Thymus (tissue), 11 donors: ENCODE results near the gene TTC16. TPM values are rescaled to one million over a fixed set of nuclear protein-coding genes. Genes with fewer than 3 reads are reported as not detected.

Experiments used
- DNase-seq, 9 donors: peaks; one replicate each; pipeline ENCODE4 v3.0.0-alpha.2; 2013; ENCODE audit warnings: low spot score in 9 of 9, low read depth in 6 of 9, missing footprints in 1 of 9
- H3K27ac ChIP-seq, 2 donors: one replicate each; pipeline ENCODE4 v1.5.1; 2013; ENCODE audit warnings: control low read depth in 1 of 2, low read depth in 1 of 2, low read length in 1 of 2, mild to moderate bottlenecking in 1 of 2, moderate library complexity in 1 of 2
- H3K27me3 ChIP-seq, 2 donors: one replicate each; pipeline ENCODE4 v1.5.1; 2013; ENCODE audit warnings: low read length in 1 of 2; ENCODE audit not compliant: control insufficient read depth in 2 of 2, insufficient read depth in 1 of 2
- H3K36me3 ChIP-seq, 2 donors: one replicate each; pipeline ENCODE4 v1.5.1; 2013; ENCODE audit warnings: low read length in 1 of 2, mild to moderate bottlenecking in 1 of 2, moderate library complexity in 1 of 2; ENCODE audit not compliant: control insufficient read depth in 2 of 2, insufficient read depth in 2 of 2
- H3K4me1 ChIP-seq, 2 donors: one replicate each; pipeline ENCODE4 v1.5.1; 2013; ENCODE audit warnings: low read length in 2 of 2; ENCODE audit not compliant: control insufficient read depth in 2 of 2, insufficient read depth in 2 of 2
- H3K4me3 ChIP-seq, 2 donors: one replicate each; pipeline ENCODE4 v1.5.1; 2013; ENCODE audit warnings: low read length in 2 of 2, control low read depth in 1 of 2, mild to moderate bottlenecking in 1 of 2
- H3K9me3 ChIP-seq, 2 donors: one replicate each; pipeline ENCODE4 v1.5.1; 2013; ENCODE audit warnings: low read length in 1 of 2, mild to moderate bottlenecking in 1 of 2; ENCODE audit not compliant: control insufficient read depth in 2 of 2, insufficient read depth in 1 of 2
- WGBS: extraction: QIAGEN DNeasy Blood & Tissue Kit; methylation state at CpG from one replicate; pipeline ENCODE4 v1.1.7; 2013; 5-methylcytosine and 5-hydroxymethylcytosine counted together
- polyA plus RNA-seq: library from polyadenylated mRNA; stranded (reverse); fragments of 200-250 nt; gene quantifications from one replicate; pipeline ENCODE4 v1.2.3, GENCODE V29; 2013
- total RNA-seq: library from RNA; stranded (reverse); fragments of 120-200 nt; gene quantifications from one replicate; pipeline ENCODE4 v1.2.4, GENCODE V29; 2013
- donor health status: healthy.

Gene TTC16
- total and polyA plus RNA-seq, 2 donors: 0.09 to 0.18 TPM

DNA sequence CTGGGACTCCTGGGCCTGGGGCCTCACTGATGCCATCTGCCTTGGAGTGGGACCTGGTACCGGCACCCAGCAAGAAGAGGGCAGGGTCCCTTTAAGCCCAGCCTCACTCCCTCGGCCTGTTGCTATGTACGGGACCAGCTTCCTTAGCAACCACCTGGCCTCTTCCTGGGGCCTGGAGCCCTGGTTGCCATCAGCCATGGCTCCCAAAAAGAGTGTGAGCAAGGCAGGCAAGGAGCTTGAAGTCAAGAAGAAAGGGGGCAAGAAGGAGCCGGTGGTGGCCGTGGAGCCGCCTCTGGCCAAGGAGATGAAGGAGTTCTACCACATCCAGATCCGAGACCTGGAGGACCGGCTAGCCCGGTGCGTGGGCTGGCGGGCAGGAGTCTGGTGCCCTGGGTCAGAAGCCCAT, 9.0 kb upstream of the TTC16 start, which contains the start of gene CFAP157:
Gene CFAP157, plus strand, starts transcription at position 153 of the 406 bp plus-strand sequence. Its CDS starts 44 bp downstream, at position 197.
- no peaks in the 10 kb centered on the region for H3K27me3 ChIP-seq
- no peak within 1 kb of the TSS for H3K4me3 ChIP-seq
- peaks cover 0 to 4% of the 10 kb centered on the region in 2 donors for H3K9me3 ChIP-seq
- peaks cover 13 to 38% of the 10 kb centered on the region in 2 donors for H3K4me1 ChIP-seq
- no peaks in the 10 kb centered on the region for H3K36me3 ChIP-seq
- DNase-seq: no peak
- no peak within 1 kb of the TSS for H3K27ac ChIP-seq
- 78% methylated on average over 11 of the region's 11 CpGs for WGBS

DNA sequence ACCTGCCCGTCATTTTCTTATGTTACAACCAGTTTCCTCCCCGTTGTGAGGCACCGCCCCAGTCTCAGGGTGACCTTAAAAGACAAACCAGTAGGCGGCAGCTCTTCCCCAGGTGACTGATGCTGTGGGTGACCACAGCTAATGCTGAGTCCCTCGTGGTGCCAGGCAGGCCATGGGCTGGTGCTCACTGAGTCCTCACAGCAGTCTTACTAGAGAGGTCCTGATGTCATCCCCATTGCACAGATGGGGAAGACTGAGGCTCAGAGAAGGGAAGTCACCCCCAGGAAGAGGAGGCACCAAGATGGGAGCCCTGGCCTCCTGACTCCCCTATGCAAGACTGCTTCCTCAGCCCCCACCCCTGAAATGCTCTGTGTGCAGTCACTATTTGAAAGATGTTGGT, 8.1 kb upstream of the TTC16 start:
- WGBS: 81% methylated on average over 5 of the region's 5 CpGs
- DNase-seq: no peak
- Histone ChIP-seq H3K36me3 (no peaks in the 10 kb centered on the region), H3K4me3 (no peak overlapping the region), H3K27ac (no peak overlapping the region), H3K9me3 (peaks cover 0 to 4% of the 10 kb centered on the region in 2 donors), H3K4me1 (peaks cover 13 to 44% of the 10 kb centered on the region in 2 donors), H3K27me3 (no peaks in the 10 kb centered on the region)

DNA sequence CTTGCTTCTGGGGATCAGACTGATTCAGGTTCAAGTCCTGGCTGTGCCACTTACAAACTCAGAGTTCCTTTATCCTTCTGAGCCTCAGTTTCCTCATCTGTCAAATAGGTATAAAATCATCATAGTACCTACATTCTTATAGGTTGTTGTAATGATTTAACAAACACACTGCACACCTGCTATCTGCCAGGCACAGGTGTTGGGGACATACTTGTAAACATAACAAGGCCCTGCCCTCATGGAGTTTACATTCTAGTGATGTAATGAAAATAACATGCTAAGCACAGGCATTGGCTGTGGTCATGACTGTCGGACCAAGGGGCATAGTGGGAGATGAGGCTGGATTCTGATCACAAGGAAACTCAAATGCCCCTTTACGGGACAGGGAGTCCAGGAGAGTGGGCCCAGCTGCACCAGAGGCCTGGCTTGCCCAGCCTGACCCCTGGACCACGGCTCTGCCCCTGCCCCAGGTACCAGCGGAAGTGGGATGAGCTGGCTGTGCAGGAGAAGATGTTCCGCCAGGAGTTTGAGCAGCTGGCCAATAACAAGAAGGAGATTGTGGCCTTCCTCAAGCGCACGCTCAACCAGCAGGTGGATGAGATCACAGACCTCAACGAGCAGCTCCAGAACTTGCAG, 6.8 kb upstream of the TTC16 start:
- peaks cover 0 to 4% of the 10 kb centered on the region in 2 donors for H3K9me3 ChIP-seq
- WGBS: 96% methylated on average over 8 of the region's 8 CpGs
- DNase-seq: no peak
- H3K27me3 ChIP-seq: peaks cover 0 to 3% of the 10 kb centered on the region in 2 donors
- H3K36me3 ChIP-seq: no peaks in the 10 kb centered on the region
- H3K27ac ChIP-seq: no peak overlapping the region
- H3K4me3 ChIP-seq: no peak overlapping the region
- H3K4me1 ChIP-seq: peaks cover 13 to 37% of the 10 kb centered on the region in 2 donors

DNA sequence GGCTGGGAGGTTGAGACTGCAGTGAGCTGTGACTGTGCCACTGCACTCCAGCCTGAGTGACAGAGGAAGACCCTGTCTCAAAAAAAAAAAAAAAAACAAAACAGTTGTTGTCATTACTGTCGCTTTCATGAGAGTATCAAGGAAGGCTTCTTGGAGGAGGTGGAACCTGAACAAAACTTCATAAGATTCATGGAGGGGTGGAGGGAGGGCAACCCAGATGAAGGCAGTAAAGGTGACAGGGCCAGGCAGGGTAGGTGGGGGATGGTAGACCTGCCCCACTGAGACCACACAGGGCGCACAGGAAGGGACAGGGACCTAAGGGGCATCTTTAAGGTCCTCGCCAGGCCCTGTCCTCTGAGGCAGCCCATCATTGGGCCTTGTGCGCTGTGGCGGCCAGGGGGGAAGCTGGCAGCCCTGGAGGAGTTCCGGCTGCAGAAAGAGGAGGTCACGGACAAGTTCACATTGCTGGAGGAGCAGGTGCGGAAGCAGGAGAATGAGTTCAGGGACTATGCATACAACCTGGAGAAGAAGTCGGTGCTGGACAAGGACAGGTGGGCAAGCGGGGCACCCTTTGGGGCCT, 5.6 kb upstream of the TTC16 start:
- H3K9me3 ChIP-seq: peaks cover 0 to 6% of the 10 kb centered on the region in 2 donors
- WGBS: 98% methylated on average over 10 of the region's 10 CpGs
- no peak for DNase-seq
- H3K36me3 ChIP-seq: no peaks in the 10 kb centered on the region
- peaks cover 0 to 12% of the 10 kb centered on the region in 2 donors for H3K27me3 ChIP-seq
- no peak overlapping the region for H3K4me3 ChIP-seq
- no peak overlapping the region for H3K27ac ChIP-seq
- H3K4me1 ChIP-seq: peaks cover 11 to 38% of the 10 kb centered on the region in 2 donors

DNA sequence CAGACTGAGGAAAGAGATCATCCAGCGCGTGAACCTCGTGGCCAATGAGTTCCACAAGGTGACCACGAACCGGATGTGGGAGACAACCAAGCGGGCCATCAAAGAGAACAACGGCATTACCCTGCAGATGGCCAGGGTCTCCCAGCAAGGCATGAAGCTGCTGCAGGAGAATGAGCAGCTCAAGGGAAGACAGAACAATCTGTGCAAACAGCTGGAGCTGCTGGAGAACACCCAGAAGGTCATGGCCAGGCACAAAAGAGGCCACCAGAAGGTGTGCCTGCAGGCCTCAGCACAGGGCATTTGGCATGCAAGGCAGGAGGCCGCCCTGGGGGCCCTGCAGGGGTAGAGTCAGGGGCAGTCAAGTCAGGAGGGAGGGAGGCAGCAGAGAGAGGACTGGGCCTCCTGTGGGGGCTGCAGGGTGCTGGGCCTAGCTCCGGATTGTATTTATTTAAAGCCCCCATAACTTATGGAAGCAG, 4.6 kb upstream of the TTC16 start:
- peak in 2 of 9 donors; percentile 35 to 49 for DNase-seq
- Histone ChIP-seq H3K36me3 (no peaks in the 10 kb centered on the region), H3K27ac (no peak overlapping the region), H3K4me1 (peaks cover 14 to 43% of the 10 kb centered on the region in 2 donors), H3K9me3 (peaks cover 0 to 13% of the 10 kb centered on the region in 2 donors), H3K4me3 (no peak overlapping the region), H3K27me3 (peaks cover 0 to 12% of the 10 kb centered on the region in 2 donors)
- WGBS: 23% methylated on average over 9 of the region's 9 CpGs

DNA sequence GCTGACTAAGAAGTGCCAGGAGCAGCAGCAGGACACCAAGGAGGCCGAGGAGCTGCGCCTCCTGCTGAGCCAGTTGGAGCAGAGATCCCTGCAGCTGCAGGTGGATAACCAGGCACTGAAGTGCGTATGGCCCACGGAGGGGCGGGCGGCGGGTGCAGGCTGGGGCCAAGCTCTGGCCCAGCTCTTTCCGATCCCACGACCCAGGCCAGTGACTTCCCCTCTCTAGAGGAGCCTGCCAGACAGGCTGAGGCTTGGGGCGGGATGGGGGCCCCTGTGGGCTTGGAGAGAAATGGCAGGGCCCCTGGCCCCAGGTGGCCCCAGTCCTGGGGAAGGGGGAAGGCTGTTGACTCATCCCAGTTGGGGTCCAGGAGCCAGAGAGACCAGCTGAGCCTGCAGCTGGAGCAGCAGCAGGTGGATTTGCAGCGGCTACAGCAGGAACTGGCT, 4.0 kb upstream of the TTC16 start:
- Histone ChIP-seq H3K36me3 (no peaks in the 10 kb centered on the region), H3K27me3 (peaks cover 0 to 12% of the 10 kb centered on the region in 2 donors), H3K27ac (no peak overlapping the region), H3K4me3 (no peak overlapping the region), H3K9me3 (peaks cover 0 to 13% of the 10 kb centered on the region in 2 donors), H3K4me1 (peaks cover 15 to 40% of the 10 kb centered on the region in 2 donors)
- WGBS: 85% methylated on average over 11 of the region's 11 CpGs
- DNase-seq: no peak

DNA sequence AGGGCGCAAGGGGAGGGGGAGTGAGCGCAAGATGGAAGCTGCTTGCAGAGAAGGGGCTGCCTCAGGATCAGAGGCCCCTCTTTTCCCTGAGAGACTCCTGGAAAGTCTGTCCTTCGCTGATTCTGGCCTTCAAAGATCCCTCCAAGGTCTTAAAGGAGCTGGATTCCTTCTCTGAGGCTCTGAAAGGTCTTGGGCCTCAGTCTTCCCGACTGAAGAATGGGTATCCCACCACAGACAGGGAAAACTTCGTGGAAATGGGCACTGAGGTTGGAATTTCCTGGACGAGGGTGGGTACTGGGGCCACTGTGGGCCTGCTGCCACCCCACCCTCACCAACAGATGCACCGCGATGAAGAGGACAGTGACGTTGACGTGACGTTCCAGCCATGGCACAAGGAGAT, 3.5 kb upstream of the TTC16 start:
- H3K36me3 ChIP-seq: no peaks in the 10 kb centered on the region
- H3K4me1 ChIP-seq: peaks cover 15 to 35% of the 10 kb centered on the region in 2 donors
- H3K27me3 ChIP-seq: peaks cover 0 to 12% of the 10 kb centered on the region in 2 donors
- 97% methylated on average over 11 of the region's 11 CpGs for WGBS
- DNase-seq: no peak
- no peak overlapping the region for H3K27ac ChIP-seq
- no peak overlapping the region for H3K4me3 ChIP-seq
- H3K9me3 ChIP-seq: peaks cover 0 to 13% of the 10 kb centered on the region in 2 donors

DNA sequence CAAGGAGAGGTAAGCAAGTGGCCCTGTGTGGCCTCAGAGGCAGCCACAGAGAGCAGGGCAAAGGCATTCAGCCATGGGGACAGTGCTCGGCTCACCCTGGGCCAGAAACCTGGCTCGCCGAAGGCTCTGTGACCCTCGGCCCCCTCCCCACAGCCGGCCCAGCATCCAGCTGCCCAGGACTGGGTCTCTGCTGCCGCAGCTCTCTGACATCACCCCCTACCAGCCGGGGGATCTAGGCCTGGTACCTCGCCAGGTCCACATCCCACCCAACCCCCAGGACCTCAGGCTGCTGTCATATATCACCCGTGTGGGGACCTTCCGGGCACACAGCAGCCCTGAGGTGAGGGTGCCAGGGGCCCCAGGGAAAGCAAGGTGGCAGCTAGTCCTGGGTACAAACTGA, 3.0 kb upstream of the TTC16 start:
- 96% methylated on average over 10 of the region's 10 CpGs for WGBS
- DNase-seq: no peak

More for the DNA sequence above, 3.0 kb upstream of the TTC16 start:
- Histone ChIP-seq H3K4me1 (peaks cover 15 to 31% of the 10 kb centered on the region in 2 donors), H3K4me3 (no peak overlapping the region), H3K9me3 (peaks cover 0 to 13% of the 10 kb centered on the region in 2 donors), H3K27ac (no peak overlapping the region), H3K36me3 (no peaks in the 10 kb centered on the region), H3K27me3 (peaks cover 0 to 12% of the 10 kb centered on the region in 2 donors)
